GM23338 (cell line): ENCODE measurements around the gene B4GALT4. TPM values are rescaled to one million over a fixed set of nuclear protein-coding genes. Genes with fewer than 3 reads are reported as not detected.

ENCODE experiments used
- ATAC-seq: fragments of 200-7000 bp; cut with Tn5 transposase; 3 replicates; pipeline ENCODE4 v1.9.1; 2020
- DNase-seq: peaks from one replicate; pipeline ENCODE4 v3.0.0-alpha.2; 2015; ENCODE audit warnings: low spot score
- H2AFZ ChIP-seq: fragments of 200-600 bp; sonication (generic); 2 replicates; pipeline ENCODE4 v1.8.0; 2016; ENCODE audit warnings: antibody characterized with exemption, mild to moderate bottlenecking, moderate library complexity
- H3F3A ChIP-seq: fragments of 200-600 bp; sonication (generic); replicated peaks from 2 replicates; pipeline ENCODE4 v1.8.0; 2017; ENCODE audit warnings: antibody characterized with exemption, mixed run types, low read depth
- H3K27ac ChIP-seq: fragments of 200-600 bp; sonication (generic); 2 replicates; pipeline ENCODE4 v1.6.1; 2016; ENCODE audit warnings: low read depth
- H3K27me3 ChIP-seq: fragments of 200-600 bp; sonication (generic); 2 replicates; pipeline ENCODE4 v1.8.0; 2016; ENCODE audit warnings: mild to moderate bottlenecking, mixed run types, moderate library complexity; ENCODE audit not compliant: insufficient read depth
- H3K36me3 ChIP-seq: fragments of 200-600 bp; sonication (generic); 2 replicates; pipeline ENCODE4 v1.8.0; 2016; ENCODE audit warnings: mild to moderate bottlenecking; ENCODE audit not compliant: insufficient read depth
- H3K4me1 ChIP-seq: fragments of 200-600 bp; sonication (generic); 2 replicates; pipeline ENCODE4 v1.8.0; 2016; ENCODE audit warnings: mild to moderate bottlenecking, moderate library complexity; ENCODE audit not compliant: insufficient read depth
- H3K4me2 ChIP-seq: fragments of 200-600 bp; sonication (generic); 2 replicates; pipeline ENCODE4 v1.7.1; 2017; ENCODE audit warnings: mixed run types
- H3K4me3 ChIP-seq: fragments of 200-600 bp; sonication (generic); 2 replicates; pipeline ENCODE4 v1.6.1; 2016; ENCODE audit warnings: mixed run types
- H3K79me2 ChIP-seq: fragments of 200-600 bp; sonication (generic); replicated peaks from 2 replicates; pipeline ENCODE4 v1.8.0; 2017; ENCODE audit warnings: mild to moderate bottlenecking; ENCODE audit not compliant: insufficient read depth
- H3K9me2 ChIP-seq: fragments of 200-600 bp; sonication (generic); 2 replicates; pipeline ENCODE4 v1.8.0; 2017; ENCODE audit not compliant: insufficient read depth
- H4K20me1 ChIP-seq: fragments of 200-600 bp; sonication (generic); replicated peaks from 2 replicates; pipeline ENCODE4 v1.8.0; 2017; ENCODE audit warnings: mild to moderate bottlenecking; ENCODE audit not compliant: insufficient read depth
- H3K27ac Mint-ChIP-seq: 2 replicates; pipeline ENCODE4 v1.8.0; 2020; ENCODE audit warnings: inconsistent platforms, mild to moderate bottlenecking, moderate library complexity, mixed read lengths
- H3K27me3 Mint-ChIP-seq: 3 replicates; pipeline ENCODE4 v1.8.0; 2022; ENCODE audit warnings: low read depth, mild to moderate bottlenecking, moderate library complexity, mixed read lengths, inconsistent platforms; ENCODE audit not compliant: insufficient read depth, poor library complexity
- H3K36me3 Mint-ChIP-seq: 3 replicates; pipeline ENCODE4 v1.8.0; 2021; ENCODE audit warnings: low read depth, mild to moderate bottlenecking, inconsistent platforms, moderate library complexity, mixed read lengths
- H3K4me1 Mint-ChIP-seq: 3 replicates; pipeline ENCODE4 v1.8.0; 2020; ENCODE audit warnings: mild to moderate bottlenecking, inconsistent platforms, mixed read lengths
- H3K4me3 Mint-ChIP-seq: 3 replicates; pipeline ENCODE4 v1.8.0; 2021; ENCODE audit warnings: moderate library complexity, mild to moderate bottlenecking, inconsistent platforms, mixed read lengths
- H3K9me3 Mint-ChIP-seq: 3 replicates; pipeline ENCODE4 v1.8.0; 2020; ENCODE audit warnings: moderate library complexity, mild to moderate bottlenecking, inconsistent platforms, mixed read lengths
- EZH2phosphoT487 ChIP-seq: fragments of 200-600 bp; sonication (generic); IDR thresholded peaks from one replicate; pipeline ENCODE4 v1.8.1; 2018; ENCODE audit warnings: antibody characterized with exemption; ENCODE audit not compliant: unreplicated experiment
- JUNB ChIP-seq: IDR thresholded peaks from one replicate; pipeline ENCODE4 v1.6.1; 2016; ENCODE audit warnings: antibody characterized with exemption; ENCODE audit not compliant: unreplicated experiment
- POLR2AphosphoS5 ChIP-seq: IDR thresholded peaks from 2 replicates; pipeline ENCODE4 v1.6.1; 2016; ENCODE audit warnings: antibody characterized with exemption, low read depth
- STAT1 ChIP-seq: IDR thresholded peaks from one replicate; pipeline ENCODE4 v1.6.1; 2016; ENCODE audit warnings: antibody characterized with exemption; ENCODE audit not compliant: unreplicated experiment
- ZNF114 ChIP-seq: fragments of 250-450 bp; sonication (Bioruptor Pico); IDR thresholded peaks from 2 replicates; pipeline ENCODE4 v1.5.0; 2020; ENCODE audit warnings: mild to moderate bottlenecking, moderate library complexity
- ZNF331 ChIP-seq: fragments of 250-450 bp; sonication (Bioruptor Pico); IDR thresholded peaks from 2 replicates; pipeline ENCODE4 v1.5.0; 2020; ENCODE audit warnings: low read depth, mild to moderate bottlenecking, moderate library complexity
- polyA plus RNA-seq: library from polyadenylated mRNA; unstranded; fragments of >200 nt; fragmentation: Nextera tagmentation; extraction: Ambion mirVana; gene quantifications from 2 replicates; pipeline ENCODE4 v1.2.1, GENCODE V29; 2016
- total RNA-seq: library from RNA; depleted of rRNA; stranded (reverse); fragments of >200 nt; shearing (Covaris generic); gene quantifications from 2 replicates; pipeline ENCODE4 v1.2.3, GENCODE V29; 2014
- TF ChIP-seq, protein P1 (sequence below), 2 experiments: fragments of 200-600 bp in 1 of 2; sonication (generic) in 1 of 2; conservative IDR thresholded peaks; 2 replicates each; pipeline versions ENCODE4 v1.5.1 to v1.6.1; 2016 to 2017; ENCODE audit warnings: antibody characterized with exemption in 2 of 2, low read depth in 2 of 2, mild to moderate bottlenecking in 2 of 2, moderate library complexity in 1 of 2
- TF ChIP-seq, protein P2 (sequence below): IDR thresholded peaks from 2 replicates; pipeline ENCODE4 v1.6.1; 2016; ENCODE audit warnings: antibody characterized with exemption
- TF ChIP-seq, protein P3 (sequence below): IDR thresholded peaks from one replicate; pipeline ENCODE4 v1.6.1; 2018; ENCODE audit warnings: antibody characterized with exemption; ENCODE audit not compliant: unreplicated experiment
- TF ChIP-seq, protein P4 (sequence below): fragments of 250-450 bp; sonication (Bioruptor Pico); IDR thresholded peaks from 2 replicates; pipeline ENCODE4 v1.5.0; 2020; ENCODE audit warnings: mild to moderate bottlenecking, moderate library complexity

Gene B4GALT4
- total and polyA plus RNA-seq, 2 experiments from 2014 or later: 38.3 to 45.3 TPM

DNA sequence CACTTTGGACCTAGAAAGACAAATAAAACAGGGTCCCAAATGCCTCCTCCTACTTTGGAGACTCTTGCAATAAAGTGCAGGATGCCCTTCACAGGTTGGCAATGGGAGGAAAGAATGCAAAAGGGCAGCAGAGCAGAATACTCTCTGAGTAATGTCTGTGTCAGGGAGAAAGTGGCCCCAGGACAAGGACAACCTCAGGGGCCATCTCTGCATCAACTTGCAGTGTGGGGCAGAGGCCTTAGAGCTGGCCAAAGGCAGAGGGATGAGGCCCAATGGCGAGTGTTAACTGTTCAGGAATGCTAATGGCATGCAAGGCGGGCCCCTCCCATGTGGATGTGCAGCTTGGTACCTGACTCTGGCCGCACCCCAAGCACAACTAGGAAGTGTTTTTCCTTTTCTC lies 58.9 kb downstream of the B4GALT4 start:
- Histone ChIP-seq H3K9me2 (no peaks in the 10 kb centered on the region), H3K79me2 (no peaks in the 10 kb centered on the region), H3K4me2 (no peak overlapping the region), H3K36me3 (no peaks in the 10 kb centered on the region), H3F3A (no peaks in the 10 kb centered on the region), H3K27ac (no peak overlapping the region), H2AFZ (peak overlapping the region; percentile 43; the same call in 1 of the 2 replicates), H3K4me3 (no peak overlapping the region), H4K20me1 (no peaks in the 10 kb centered on the region), H3K27me3 (no peaks in the 10 kb centered on the region), H3K4me1 (no peaks in the 10 kb centered on the region)
- no peaks in the 10 kb centered on the region for H3K36me3 Mint-ChIP-seq
- H3K4me1 Mint-ChIP-seq: peaks cover 3% of the 10 kb centered on the region; the same call in 1 of the 3 replicates
- no peak overlapping the region for H3K27ac Mint-ChIP-seq
- TF ChIP-seq, protein P1, sequence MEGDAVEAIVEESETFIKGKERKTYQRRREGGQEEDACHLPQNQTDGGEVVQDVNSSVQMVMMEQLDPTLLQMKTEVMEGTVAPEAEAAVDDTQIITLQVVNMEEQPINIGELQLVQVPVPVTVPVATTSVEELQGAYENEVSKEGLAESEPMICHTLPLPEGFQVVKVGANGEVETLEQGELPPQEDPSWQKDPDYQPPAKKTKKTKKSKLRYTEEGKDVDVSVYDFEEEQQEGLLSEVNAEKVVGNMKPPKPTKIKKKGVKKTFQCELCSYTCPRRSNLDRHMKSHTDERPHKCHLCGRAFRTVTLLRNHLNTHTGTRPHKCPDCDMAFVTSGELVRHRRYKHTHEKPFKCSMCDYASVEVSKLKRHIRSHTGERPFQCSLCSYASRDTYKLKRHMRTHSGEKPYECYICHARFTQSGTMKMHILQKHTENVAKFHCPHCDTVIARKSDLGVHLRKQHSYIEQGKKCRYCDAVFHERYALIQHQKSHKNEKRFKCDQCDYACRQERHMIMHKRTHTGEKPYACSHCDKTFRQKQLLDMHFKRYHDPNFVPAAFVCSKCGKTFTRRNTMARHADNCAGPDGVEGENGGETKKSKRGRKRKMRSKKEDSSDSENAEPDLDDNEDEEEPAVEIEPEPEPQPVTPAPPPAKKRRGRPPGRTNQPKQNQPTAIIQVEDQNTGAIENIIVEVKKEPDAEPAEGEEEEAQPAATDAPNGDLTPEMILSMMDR (conservative IDR thresholded peaks at IDR 0.05; ENCODE audit: low read depth in 2 of 2): no peak
- no peak for TF ChIP-seq POLR2AphosphoS5
- TF ChIP-seq ZNF331 (CRISPR knock-in tag): no peak
- no peak for TF ChIP-seq EZH2phosphoT487
- TF ChIP-seq, protein P2, sequence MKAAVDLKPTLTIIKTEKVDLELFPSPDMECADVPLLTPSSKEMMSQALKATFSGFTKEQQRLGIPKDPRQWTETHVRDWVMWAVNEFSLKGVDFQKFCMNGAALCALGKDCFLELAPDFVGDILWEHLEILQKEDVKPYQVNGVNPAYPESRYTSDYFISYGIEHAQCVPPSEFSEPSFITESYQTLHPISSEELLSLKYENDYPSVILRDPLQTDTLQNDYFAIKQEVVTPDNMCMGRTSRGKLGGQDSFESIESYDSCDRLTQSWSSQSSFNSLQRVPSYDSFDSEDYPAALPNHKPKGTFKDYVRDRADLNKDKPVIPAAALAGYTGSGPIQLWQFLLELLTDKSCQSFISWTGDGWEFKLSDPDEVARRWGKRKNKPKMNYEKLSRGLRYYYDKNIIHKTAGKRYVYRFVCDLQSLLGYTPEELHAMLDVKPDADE: no peak
- TF ChIP-seq ZNF114 (CRISPR knock-in tag): no peak
- TF ChIP-seq, protein P3, sequence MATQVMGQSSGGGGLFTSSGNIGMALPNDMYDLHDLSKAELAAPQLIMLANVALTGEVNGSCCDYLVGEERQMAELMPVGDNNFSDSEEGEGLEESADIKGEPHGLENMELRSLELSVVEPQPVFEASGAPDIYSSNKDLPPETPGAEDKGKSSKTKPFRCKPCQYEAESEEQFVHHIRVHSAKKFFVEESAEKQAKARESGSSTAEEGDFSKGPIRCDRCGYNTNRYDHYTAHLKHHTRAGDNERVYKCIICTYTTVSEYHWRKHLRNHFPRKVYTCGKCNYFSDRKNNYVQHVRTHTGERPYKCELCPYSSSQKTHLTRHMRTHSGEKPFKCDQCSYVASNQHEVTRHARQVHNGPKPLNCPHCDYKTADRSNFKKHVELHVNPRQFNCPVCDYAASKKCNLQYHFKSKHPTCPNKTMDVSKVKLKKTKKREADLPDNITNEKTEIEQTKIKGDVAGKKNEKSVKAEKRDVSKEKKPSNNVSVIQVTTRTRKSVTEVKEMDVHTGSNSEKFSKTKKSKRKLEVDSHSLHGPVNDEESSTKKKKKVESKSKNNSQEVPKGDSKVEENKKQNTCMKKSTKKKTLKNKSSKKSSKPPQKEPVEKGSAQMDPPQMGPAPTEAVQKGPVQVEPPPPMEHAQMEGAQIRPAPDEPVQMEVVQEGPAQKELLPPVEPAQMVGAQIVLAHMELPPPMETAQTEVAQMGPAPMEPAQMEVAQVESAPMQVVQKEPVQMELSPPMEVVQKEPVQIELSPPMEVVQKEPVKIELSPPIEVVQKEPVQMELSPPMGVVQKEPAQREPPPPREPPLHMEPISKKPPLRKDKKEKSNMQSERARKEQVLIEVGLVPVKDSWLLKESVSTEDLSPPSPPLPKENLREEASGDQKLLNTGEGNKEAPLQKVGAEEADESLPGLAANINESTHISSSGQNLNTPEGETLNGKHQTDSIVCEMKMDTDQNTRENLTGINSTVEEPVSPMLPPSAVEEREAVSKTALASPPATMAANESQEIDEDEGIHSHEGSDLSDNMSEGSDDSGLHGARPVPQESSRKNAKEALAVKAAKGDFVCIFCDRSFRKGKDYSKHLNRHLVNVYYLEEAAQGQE: no peak
- TF ChIP-seq STAT1: no peak
- no peak for TF ChIP-seq JUNB
- TF ChIP-seq, protein P4, sequence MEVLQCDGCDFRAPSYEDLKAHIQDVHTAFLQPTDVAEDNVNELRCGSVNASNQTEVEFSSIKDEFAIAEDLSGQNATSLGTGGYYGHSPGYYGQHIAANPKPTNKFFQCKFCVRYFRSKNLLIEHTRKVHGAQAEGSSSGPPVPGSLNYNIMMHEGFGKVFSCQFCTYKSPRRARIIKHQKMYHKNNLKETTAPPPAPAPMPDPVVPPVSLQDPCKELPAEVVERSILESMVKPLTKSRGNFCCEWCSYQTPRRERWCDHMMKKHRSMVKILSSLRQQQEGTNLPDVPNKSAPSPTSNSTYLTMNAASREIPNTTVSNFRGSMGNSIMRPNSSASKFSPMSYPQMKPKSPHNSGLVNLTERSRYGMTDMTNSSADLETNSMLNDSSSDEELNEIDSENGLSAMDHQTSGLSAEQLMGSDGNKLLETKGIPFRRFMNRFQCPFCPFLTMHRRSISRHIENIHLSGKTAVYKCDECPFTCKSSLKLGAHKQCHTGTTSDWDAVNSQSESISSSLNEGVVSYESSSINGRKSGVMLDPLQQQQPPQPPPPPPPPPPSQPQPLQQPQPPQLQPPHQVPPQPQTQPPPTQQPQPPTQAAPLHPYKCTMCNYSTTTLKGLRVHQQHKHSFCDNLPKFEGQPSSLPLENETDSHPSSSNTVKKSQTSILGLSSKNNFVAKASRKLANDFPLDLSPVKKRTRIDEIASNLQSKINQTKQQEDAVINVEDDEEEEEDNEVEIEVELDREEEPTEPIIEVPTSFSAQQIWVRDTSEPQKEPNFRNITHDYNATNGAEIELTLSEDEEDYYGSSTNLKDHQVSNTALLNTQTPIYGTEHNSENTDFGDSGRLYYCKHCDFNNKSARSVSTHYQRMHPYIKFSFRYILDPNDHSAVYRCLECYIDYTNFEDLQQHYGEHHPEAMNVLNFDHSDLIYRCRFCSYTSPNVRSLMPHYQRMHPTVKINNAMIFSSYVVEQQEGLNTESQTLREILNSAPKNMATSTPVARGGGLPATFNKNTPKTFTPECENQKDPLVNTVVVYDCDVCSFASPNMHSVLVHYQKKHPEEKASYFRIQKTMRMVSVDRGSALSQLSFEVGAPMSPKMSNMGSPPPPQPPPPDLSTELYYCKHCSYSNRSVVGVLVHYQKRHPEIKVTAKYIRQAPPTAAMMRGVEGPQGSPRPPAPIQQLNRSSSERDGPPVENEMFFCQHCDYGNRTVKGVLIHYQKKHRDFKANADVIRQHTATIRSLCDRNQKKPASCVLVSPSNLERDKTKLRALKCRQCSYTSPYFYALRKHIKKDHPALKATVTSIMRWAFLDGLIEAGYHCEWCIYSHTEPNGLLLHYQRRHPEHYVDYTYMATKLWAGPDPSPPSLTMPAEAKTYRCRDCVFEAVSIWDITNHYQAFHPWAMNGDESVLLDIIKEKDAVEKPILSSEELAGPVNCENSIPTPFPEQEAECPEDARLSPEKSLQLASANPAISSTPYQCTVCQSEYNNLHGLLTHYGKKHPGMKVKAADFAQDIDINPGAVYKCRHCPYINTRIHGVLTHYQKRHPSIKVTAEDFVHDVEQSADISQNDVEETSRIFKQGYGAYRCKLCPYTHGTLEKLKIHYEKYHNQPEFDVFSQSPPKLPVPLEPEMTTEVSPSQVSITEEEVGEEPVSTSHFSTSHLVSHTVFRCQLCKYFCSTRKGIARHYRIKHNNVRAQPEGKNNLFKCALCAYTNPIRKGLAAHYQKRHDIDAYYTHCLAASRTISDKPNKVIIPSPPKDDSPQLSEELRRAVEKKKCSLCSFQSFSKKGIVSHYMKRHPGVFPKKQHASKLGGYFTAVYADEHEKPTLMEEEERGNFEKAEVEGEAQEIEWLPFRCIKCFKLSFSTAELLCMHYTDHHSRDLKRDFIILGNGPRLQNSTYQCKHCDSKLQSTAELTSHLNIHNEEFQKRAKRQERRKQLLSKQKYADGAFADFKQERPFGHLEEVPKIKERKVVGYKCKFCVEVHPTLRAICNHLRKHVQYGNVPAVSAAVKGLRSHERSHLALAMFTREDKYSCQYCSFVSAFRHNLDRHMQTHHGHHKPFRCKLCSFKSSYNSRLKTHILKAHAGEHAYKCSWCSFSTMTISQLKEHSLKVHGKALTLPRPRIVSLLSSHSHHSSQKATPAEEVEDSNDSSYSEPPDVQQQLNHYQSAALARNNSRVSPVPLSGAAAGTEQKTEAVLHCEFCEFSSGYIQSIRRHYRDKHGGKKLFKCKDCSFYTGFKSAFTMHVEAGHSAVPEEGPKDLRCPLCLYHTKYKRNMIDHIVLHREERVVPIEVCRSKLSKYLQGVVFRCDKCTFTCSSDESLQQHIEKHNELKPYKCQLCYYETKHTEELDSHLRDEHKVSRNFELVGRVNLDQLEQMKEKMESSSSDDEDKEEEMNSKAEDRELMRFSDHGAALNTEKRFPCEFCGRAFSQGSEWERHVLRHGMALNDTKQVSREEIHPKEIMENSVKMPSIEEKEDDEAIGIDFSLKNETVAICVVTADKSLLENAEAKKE (CRISPR knock-in tag): no peak
- no peak overlapping the region for H3K4me3 Mint-ChIP-seq
- H3K27me3 Mint-ChIP-seq: no peaks in the 10 kb centered on the region
- peak; percentile 42 for ATAC-seq
- peak; percentile 22 for DNase-seq
- H3K9me3 Mint-ChIP-seq: no peaks in the 10 kb centered on the region
